Esophagus (tissue), 2 donors: ENCODE data around the gene CHAT. TPM values are rescaled to one million over a fixed set of nuclear protein-coding genes. Genes with fewer than 3 reads are reported as not detected.

Experiments
- H3K27ac ChIP-seq, 2 donors: one replicate each; pipeline ENCODE4 v1.5.1; 2013; ENCODE audit warnings: low read depth in 2 of 2, mild to moderate bottlenecking in 2 of 2, inconsistent platforms in 1 of 2, low read length in 1 of 2, moderate library complexity in 1 of 2
- H3K27me3 ChIP-seq, 2 donors: one replicate each; pipeline ENCODE4 v1.6.1; 2013; ENCODE audit warnings: low read length in 2 of 2, control low read depth in 1 of 2, mild to moderate bottlenecking in 1 of 2; ENCODE audit not compliant: insufficient read depth in 2 of 2, control insufficient read depth in 1 of 2
- H3K36me3 ChIP-seq, 2 donors: one replicate each; pipeline ENCODE4 v1.6.1; 2013; ENCODE audit warnings: low read length in 1 of 2; ENCODE audit not compliant: control insufficient read depth in 2 of 2, insufficient read depth in 2 of 2
- H3K4me1 ChIP-seq, 2 donors: one replicate each; pipeline ENCODE4 v1.6.1; 2013; ENCODE audit warnings: low read length in 1 of 2; ENCODE audit not compliant: control insufficient read depth in 2 of 2, insufficient read depth in 2 of 2
- H3K4me3 ChIP-seq, 2 donors: one replicate each; pipeline ENCODE4 v1.5.1; 2013; ENCODE audit warnings: low read length in 2 of 2, mild to moderate bottlenecking in 2 of 2, low read depth in 1 of 2, moderate library complexity in 1 of 2
- H3K9me3 ChIP-seq, 2 donors: one replicate each; pipeline ENCODE4 v1.6.1; 2013; ENCODE audit warnings: mild to moderate bottlenecking in 2 of 2, low read depth in 1 of 2, low read length in 1 of 2, moderate library complexity in 1 of 2; ENCODE audit not compliant: control insufficient read depth in 2 of 2, insufficient read depth in 1 of 2
- WGBS, 2 donors: extraction: QIAGEN DNeasy Blood & Tissue Kit; methylation state at CpG; one replicate each; pipeline ENCODE4 v1.1.7; 2013; 5-methylcytosine and 5-hydroxymethylcytosine counted together
- polyA plus RNA-seq, 2 donors: library from polyadenylated mRNA; stranded (reverse); fragments of 200-250 nt; gene quantifications; one replicate each; pipeline ENCODE4 v1.2.3, GENCODE V29; 2013
- donor health status: healthy with polysubstance abuse.
- donor health status: Bipolar disorder and iron deficiency.

The CHAT gene
- polyA plus RNA-seq, 2 donors = not detected

- Histone ChIP-seq H3K4me3 (peak within 1 kb of the TSS in 1 of 2 donors; percentile 17), H3K27ac (no peak within 1 kb of the TSS), H3K27me3 (peaks cover 14 to 61% of the 10 kb centered on the region in 2 donors), H3K9me3 (peaks cover 2 to 19% of the 10 kb centered on the region in 2 donors), H3K4me1 (peaks cover 7 to 17% of the 10 kb centered on the region in 2 donors), H3K36me3 (no peaks in the 10 kb centered on the region)
- WGBS, 2 donors = 1 to 3% methylated on average over 27 to 43 of the region's 43 CpGs
Measured at GRCh38 chr10:49610114-49610457, 3.8 kb upstream of the CHAT start, which contains the start of gene SLC18A3. TSS of gene SLC18A3 (plus strand) at chr10:49610310. CDS start at chr10:49610741, 431 bp downstream.

- H3K4me1 ChIP-seq = peaks cover 7 to 17% of the 10 kb centered on the region in 2 donors
- H3K9me3 ChIP-seq = peaks cover 2 to 19% of the 10 kb centered on the region in 2 donors
- H3K4me3 ChIP-seq = peak overlapping the region in 1 of 2 donors; percentile 17
- 6% methylated on average over 70 to 72 of the region's 72 CpGs for whole genome bisulfite sequencing, 2 donors
- H3K27me3 ChIP-seq = peaks cover 14 to 64% of the 10 kb centered on the region in 2 donors
- H3K27ac ChIP-seq = no peak overlapping the region
- no peaks in the 10 kb centered on the region for H3K36me3 ChIP-seq
Measured at GRCh38 chr10:49610458-49611165, 3.2 kb upstream of the CHAT start.

DNA sequence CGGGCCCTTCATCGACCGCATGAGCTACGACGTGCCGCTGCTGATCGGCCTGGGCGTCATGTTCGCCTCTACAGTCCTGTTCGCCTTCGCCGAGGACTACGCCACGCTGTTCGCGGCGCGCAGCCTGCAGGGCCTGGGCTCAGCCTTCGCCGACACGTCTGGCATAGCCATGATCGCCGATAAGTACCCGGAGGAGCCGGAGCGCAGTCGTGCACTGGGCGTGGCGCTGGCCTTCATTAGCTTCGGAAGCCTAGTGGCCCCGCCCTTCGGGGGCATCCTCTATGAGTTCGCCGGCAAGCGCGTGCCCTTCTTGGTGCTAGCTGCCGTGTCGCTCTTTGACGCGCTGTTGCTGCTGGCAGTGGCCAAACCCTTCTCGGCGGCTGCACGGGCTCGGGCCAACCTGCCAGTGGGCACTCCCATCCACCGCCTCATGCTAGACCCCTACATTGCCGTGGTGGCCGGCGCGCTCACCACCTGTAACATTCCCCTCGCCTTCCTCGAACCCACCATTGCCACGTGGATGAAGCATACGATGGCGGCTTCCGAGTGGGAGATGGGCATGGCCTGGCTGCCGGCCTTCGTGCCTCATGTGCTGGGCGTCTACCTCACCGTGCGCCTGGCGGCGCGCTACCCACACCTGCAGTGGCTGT, 2.5 kb upstream of the CHAT start:
- Histone ChIP-seq H3K27me3 (peaks cover 14 to 62% of the 10 kb centered on the region in 2 donors), H3K4me1 (peaks cover 7 to 17% of the 10 kb centered on the region in 2 donors), H3K27ac (no peak overlapping the region), H3K36me3 (no peaks in the 10 kb centered on the region), H3K4me3 (no peak overlapping the region), H3K9me3 (peaks cover 2 to 19% of the 10 kb centered on the region in 2 donors)
- 6 to 15% methylated on average over 58 to 63 of the region's 63 CpGs for WGBS, 2 donors

- H3K27ac ChIP-seq = no peak overlapping the region
- no peaks in the 10 kb centered on the region for H3K36me3 ChIP-seq
- H3K27me3 ChIP-seq = peaks cover 14 to 62% of the 10 kb centered on the region in 2 donors
- H3K4me3 ChIP-seq = no peak overlapping the region
- WGBS, 2 donors = 19% methylated on average over 52 to 53 of the region's 53 CpGs
- peaks cover 2 to 19% of the 10 kb centered on the region in 2 donors for H3K9me3 ChIP-seq
- H3K4me1 ChIP-seq = peaks cover 7 to 17% of the 10 kb centered on the region in 2 donors
Measured at GRCh38 chr10:49611816-49612512, 1.9 kb upstream of the CHAT start.

- Histone ChIP-seq H3K36me3 (no peaks in the 10 kb centered on the region), H3K27me3 (peaks cover 10 to 60% of the 10 kb centered on the region in 2 donors), H3K9me3 (peaks cover 2 to 19% of the 10 kb centered on the region in 2 donors), H3K4me3 (no peak overlapping the region), H3K4me1 (peaks cover 7 to 17% of the 10 kb centered on the region in 2 donors), H3K27ac (no peak overlapping the region)
- 10 to 12% methylated on average over 29 of the region's 29 CpGs for WGBS, 2 donors
Measured at GRCh38 chr10:49612513-49613164, 1.2 kb upstream of the CHAT start.

DNA sequence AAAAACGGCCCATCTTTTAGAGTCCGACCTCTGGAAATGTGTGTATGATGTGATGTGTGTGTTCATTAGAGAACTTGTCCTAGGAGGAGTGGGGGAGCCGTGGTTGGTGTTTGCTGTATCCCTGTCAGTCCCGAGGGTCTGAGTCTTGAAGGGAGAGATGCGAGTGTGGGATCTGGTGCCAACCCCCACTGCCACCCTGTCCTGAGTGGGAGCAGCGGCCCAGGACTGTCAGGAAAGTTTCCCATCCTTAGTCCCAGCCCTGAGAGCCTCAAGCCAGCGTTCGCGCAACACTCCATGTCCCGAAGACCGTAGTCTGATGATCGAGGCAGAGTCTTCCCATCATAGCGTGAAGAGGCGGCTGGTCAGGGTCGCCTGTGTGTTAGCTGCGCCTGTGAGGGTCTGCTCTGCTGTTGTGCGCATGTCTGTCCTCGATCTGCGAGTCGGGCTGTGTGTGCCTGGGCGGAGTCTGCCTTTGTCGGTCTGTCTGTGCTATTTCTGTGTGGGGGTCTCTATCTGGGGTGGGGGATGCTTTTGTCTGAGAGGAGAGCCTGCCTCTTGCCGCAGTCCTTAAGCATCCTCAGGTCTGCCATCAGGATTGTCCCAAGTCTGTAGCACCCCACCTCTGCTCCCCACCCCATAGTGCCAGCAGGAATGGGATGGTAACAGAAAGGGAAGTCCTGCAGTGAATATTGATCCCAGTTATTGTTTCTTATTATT, 514 bp upstream of the CHAT start:
- H3K4me3 ChIP-seq = no peak overlapping the region
- WGBS, 2 donors = 7 to 8% methylated on average over 23 of the region's 23 CpGs
- no peak overlapping the region for H3K27ac ChIP-seq
- peaks cover 9 to 54% of the 10 kb centered on the region in 2 donors for H3K27me3 ChIP-seq
- peaks cover 2 to 19% of the 10 kb centered on the region in 2 donors for H3K9me3 ChIP-seq
- peaks cover 7 to 17% of the 10 kb centered on the region in 2 donors for H3K4me1 ChIP-seq
- no peaks in the 10 kb centered on the region for H3K36me3 ChIP-seq

DNA sequence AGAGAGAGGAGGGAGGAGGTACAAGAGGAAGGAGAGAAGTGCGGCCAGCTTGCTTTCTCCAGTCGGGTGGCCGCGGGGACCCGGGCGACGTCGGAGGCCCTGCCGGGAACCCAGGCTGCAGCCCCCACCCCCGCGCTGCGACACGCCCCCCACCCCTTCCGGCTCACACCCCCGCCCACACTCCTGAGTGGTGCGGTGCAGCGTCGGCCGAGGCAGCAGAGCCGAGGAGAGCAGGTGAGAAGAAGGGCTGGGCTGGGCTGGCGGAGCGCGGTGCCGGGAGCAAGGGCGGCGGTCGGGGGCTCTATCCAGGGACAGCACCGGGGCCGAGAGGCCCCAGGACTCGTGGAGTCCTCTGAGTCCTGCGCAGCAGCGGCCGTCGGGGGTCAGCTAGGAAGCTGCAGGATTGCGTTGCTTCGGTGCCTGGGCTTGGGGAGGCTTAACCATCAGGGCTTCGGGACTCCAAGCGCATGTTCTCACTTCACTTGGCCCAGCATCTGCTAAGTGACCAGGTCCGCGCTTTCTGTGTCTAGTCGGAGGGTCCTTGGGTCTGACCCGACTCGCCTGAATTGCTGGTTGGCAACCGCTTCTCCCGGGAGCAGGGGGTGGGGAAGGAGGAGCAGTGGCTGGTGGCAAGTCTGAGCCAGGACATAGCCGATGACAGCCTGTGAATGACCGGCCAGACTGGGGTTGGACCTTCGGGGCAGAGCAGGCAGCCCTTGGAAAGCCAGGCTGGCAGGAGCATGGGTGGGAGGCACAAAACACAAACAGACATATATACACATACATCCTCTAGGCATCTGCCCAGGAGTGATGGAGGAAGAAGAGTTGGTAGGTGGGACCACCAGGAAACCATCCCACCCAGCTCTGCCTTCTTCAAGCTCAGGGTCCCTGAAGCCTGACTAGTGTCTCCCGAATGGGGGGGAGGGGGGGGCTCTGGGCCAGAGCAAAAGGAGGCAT, 683 bp downstream of the CHAT start:
- H3K27me3 ChIP-seq = peaks cover 13 to 44% of the 10 kb centered on the region in 2 donors
- peaks cover 7 to 17% of the 10 kb centered on the region in 2 donors for H3K4me1 ChIP-seq

DNA sequence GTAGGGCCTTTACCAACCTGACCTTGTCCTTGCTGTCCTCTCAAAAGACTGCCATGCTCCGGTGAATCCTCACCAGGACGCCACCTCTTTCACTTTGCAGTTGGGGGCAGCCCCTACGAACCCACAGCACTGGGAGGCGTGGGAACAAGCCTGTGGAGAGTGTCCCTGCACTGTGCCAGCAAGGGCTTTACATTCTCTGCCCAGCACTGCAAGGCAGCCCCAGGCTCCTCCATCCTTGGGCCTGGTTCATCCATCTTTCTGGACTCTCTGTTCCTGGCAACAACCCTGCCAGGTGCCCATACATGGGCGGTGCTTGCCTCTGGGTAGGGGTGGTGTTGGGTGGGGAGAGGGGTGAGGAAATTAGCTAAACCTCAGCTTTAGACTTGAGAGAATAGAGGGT, 1.4 kb downstream of the CHAT start:
- WGBS, 2 donors = 58 to 62% methylated on average over 5 of the region's 5 CpGs
- H3K9me3 ChIP-seq = peaks cover 2 to 19% of the 10 kb centered on the region in 2 donors
- peaks cover 7 to 17% of the 10 kb centered on the region in 2 donors for H3K4me1 ChIP-seq
- H3K36me3 ChIP-seq = no peaks in the 10 kb centered on the region
- H3K4me3 ChIP-seq = no peak overlapping the region
- H3K27ac ChIP-seq = no peak overlapping the region
- peaks cover 15 to 41% of the 10 kb centered on the region in 2 donors for H3K27me3 ChIP-seq

More for the DNA sequence above, 683 bp downstream of the CHAT start:
- no peaks in the 10 kb centered on the region for H3K36me3 ChIP-seq
- H3K9me3 ChIP-seq = peaks cover 2 to 19% of the 10 kb centered on the region in 2 donors
- WGBS, 2 donors = 5 to 6% methylated on average over 43 to 49 of the region's 49 CpGs
- H3K27ac ChIP-seq = no peak overlapping the region
- H3K4me3 ChIP-seq = no peak overlapping the region
